GM21526 (cell line): ENCODE data around the gene PFDN6.

ENCODE experiments used
- ATAC-seq: cut with Tn5 transposase; IDR thresholded peaks from one replicate; pipeline ENCODE4 v1.9.1; 2021; ENCODE audit warnings: moderate library complexity; ENCODE audit not compliant: unreplicated experiment, low FRiP score

PFDN6 gene

GRCh38 chr6:33314943-33315792 lies 25.8 kb downstream of the PFDN6 start:
- no peak for ATAC-seq

GRCh38 chr6:33315793-33316602 lies 26.6 kb downstream of the PFDN6 start:
- no peak for ATAC-seq

- no peak for ATAC-seq
Measured at GRCh38 chr6:33316603-33317418, 27.4 kb downstream of the PFDN6 start.

GRCh38 chr6:33317419-33317668 lies 27.9 kb downstream of the PFDN6 start:
- no peak for ATAC-seq

GRCh38 chr6:33317669-33318425 lies 28.4 kb downstream of the PFDN6 start, which contains the start of gene ZBTB22:
Gene ZBTB22, minus strand, starts transcription at chr6:33317744. Its CDS starts 828 bp downstream, at chr6:33316916.
- ATAC-seq = peak; percentile 40

- ATAC-seq = no peak
Measured at GRCh38 chr6:33318426-33319073, 29.1 kb downstream of the PFDN6 start.

GRCh38 chr6:33319939-33320314 lies 30.5 kb downstream of the PFDN6 start:
- ATAC-seq = no peak

GRCh38 chr6:33320315-33321181 lies 31.1 kb downstream of the PFDN6 start:
- no peak for ATAC-seq

- ATAC-seq = no peak
Measured at GRCh38 chr6:33321227-33321626, 31.8 kb downstream of the PFDN6 start.

- ATAC-seq = no peak
Measured at GRCh38 chr6:33323623-33323948, 34.2 kb downstream of the PFDN6 start.

- no peak for ATAC-seq
Measured at GRCh38 chr6:33324125-33324524, 34.7 kb downstream of the PFDN6 start.

GRCh38 chr6:33329058-33329457 lies 39.7 kb downstream of the PFDN6 start:
- ATAC-seq = no peak

- ATAC-seq = no peak
Measured at GRCh38 chr6:33330736-33331135, 41.3 kb downstream of the PFDN6 start.

- ATAC-seq = no peak
Measured at GRCh38 chr6:33333666-33334065, 44.3 kb downstream of the PFDN6 start.

- ATAC-seq = no peak
Measured at GRCh38 chr6:33335916-33336315, 46.5 kb downstream of the PFDN6 start.

GRCh38 chr6:33336495-33336894 lies 47.1 kb downstream of the PFDN6 start:
- ATAC-seq = no peak

- no peak for ATAC-seq
Measured at GRCh38 chr6:33339193-33339592, 49.8 kb downstream of the PFDN6 start.
